GM23338 (cell line): ENCODE data around the gene DCDC2. TPM values are rescaled to one million over a fixed set of nuclear protein-coding genes. Genes with fewer than 3 reads are reported as not detected.

Experiments
- ATAC-seq: fragments of 200-7000 bp; cut with Tn5 transposase; 3 replicates; pipeline ENCODE4 v1.9.1; 2020
- DNase-seq: peaks from one replicate; pipeline ENCODE4 v3.0.0-alpha.2; 2015; ENCODE audit warnings: low spot score
- H2AFZ ChIP-seq: fragments of 200-600 bp; sonication (generic); 2 replicates; pipeline ENCODE4 v1.8.0; 2016; ENCODE audit warnings: antibody characterized with exemption, mild to moderate bottlenecking, moderate library complexity
- H3F3A ChIP-seq: fragments of 200-600 bp; sonication (generic); replicated peaks from 2 replicates; pipeline ENCODE4 v1.8.0; 2017; ENCODE audit warnings: antibody characterized with exemption, mixed run types, low read depth
- H3K27ac ChIP-seq: fragments of 200-600 bp; sonication (generic); 2 replicates; pipeline ENCODE4 v1.6.1; 2016; ENCODE audit warnings: low read depth
- H3K27me3 ChIP-seq: fragments of 200-600 bp; sonication (generic); 2 replicates; pipeline ENCODE4 v1.8.0; 2016; ENCODE audit warnings: mild to moderate bottlenecking, mixed run types, moderate library complexity; ENCODE audit not compliant: insufficient read depth
- H3K36me3 ChIP-seq: fragments of 200-600 bp; sonication (generic); 2 replicates; pipeline ENCODE4 v1.8.0; 2016; ENCODE audit warnings: mild to moderate bottlenecking; ENCODE audit not compliant: insufficient read depth
- H3K4me1 ChIP-seq: fragments of 200-600 bp; sonication (generic); 2 replicates; pipeline ENCODE4 v1.8.0; 2016; ENCODE audit warnings: mild to moderate bottlenecking, moderate library complexity; ENCODE audit not compliant: insufficient read depth
- H3K4me2 ChIP-seq: fragments of 200-600 bp; sonication (generic); 2 replicates; pipeline ENCODE4 v1.7.1; 2017; ENCODE audit warnings: mixed run types
- H3K4me3 ChIP-seq: fragments of 200-600 bp; sonication (generic); 2 replicates; pipeline ENCODE4 v1.6.1; 2016; ENCODE audit warnings: mixed run types
- H3K79me2 ChIP-seq: fragments of 200-600 bp; sonication (generic); replicated peaks from 2 replicates; pipeline ENCODE4 v1.8.0; 2017; ENCODE audit warnings: mild to moderate bottlenecking; ENCODE audit not compliant: insufficient read depth
- H3K9me2 ChIP-seq: fragments of 200-600 bp; sonication (generic); 2 replicates; pipeline ENCODE4 v1.8.0; 2017; ENCODE audit not compliant: insufficient read depth
- H4K20me1 ChIP-seq: fragments of 200-600 bp; sonication (generic); replicated peaks from 2 replicates; pipeline ENCODE4 v1.8.0; 2017; ENCODE audit warnings: mild to moderate bottlenecking; ENCODE audit not compliant: insufficient read depth
- H3K27ac Mint-ChIP-seq: 2 replicates; pipeline ENCODE4 v1.8.0; 2020; ENCODE audit warnings: inconsistent platforms, mild to moderate bottlenecking, moderate library complexity, mixed read lengths
- H3K27me3 Mint-ChIP-seq: 3 replicates; pipeline ENCODE4 v1.8.0; 2022; ENCODE audit warnings: low read depth, mild to moderate bottlenecking, moderate library complexity, mixed read lengths, inconsistent platforms; ENCODE audit not compliant: insufficient read depth, poor library complexity
- H3K36me3 Mint-ChIP-seq: 3 replicates; pipeline ENCODE4 v1.8.0; 2021; ENCODE audit warnings: low read depth, mild to moderate bottlenecking, inconsistent platforms, moderate library complexity, mixed read lengths
- H3K4me1 Mint-ChIP-seq: 3 replicates; pipeline ENCODE4 v1.8.0; 2020; ENCODE audit warnings: mild to moderate bottlenecking, inconsistent platforms, mixed read lengths
- H3K4me3 Mint-ChIP-seq: 3 replicates; pipeline ENCODE4 v1.8.0; 2021; ENCODE audit warnings: moderate library complexity, mild to moderate bottlenecking, inconsistent platforms, mixed read lengths
- H3K9me3 Mint-ChIP-seq: 3 replicates; pipeline ENCODE4 v1.8.0; 2020; ENCODE audit warnings: moderate library complexity, mild to moderate bottlenecking, inconsistent platforms, mixed read lengths
- EZH2 ChIP-seq: fragments of 200-600 bp; sonication (generic); IDR thresholded peaks from one replicate; pipeline ENCODE4 v1.8.0; 2017; ENCODE audit warnings: antibody characterized with exemption, mild to moderate bottlenecking, low read depth; ENCODE audit not compliant: unreplicated experiment
- NANOG ChIP-seq: IDR thresholded peaks from 2 replicates; pipeline ENCODE4 v1.6.1; 2016; ENCODE audit warnings: antibody characterized with exemption, borderline replicate concordance
- POLR2AphosphoS5 ChIP-seq: IDR thresholded peaks from 2 replicates; pipeline ENCODE4 v1.6.1; 2016; ENCODE audit warnings: antibody characterized with exemption, low read depth
- STAT1 ChIP-seq: IDR thresholded peaks from one replicate; pipeline ENCODE4 v1.6.1; 2016; ENCODE audit warnings: antibody characterized with exemption; ENCODE audit not compliant: unreplicated experiment
- ZNF331 ChIP-seq: fragments of 250-450 bp; sonication (Bioruptor Pico); IDR thresholded peaks from 2 replicates; pipeline ENCODE4 v1.5.0; 2020; ENCODE audit warnings: low read depth, mild to moderate bottlenecking, moderate library complexity
- long read RNA-seq: library from polyadenylated mRNA; unstranded; transcript quantifications from one replicate; pipeline ENCODE4 v2.0.0, GENCODE V29; 2020; ENCODE audit not compliant: unreplicated experiment
- polyA plus RNA-seq: library from polyadenylated mRNA; unstranded; fragments of >200 nt; fragmentation: Nextera tagmentation; extraction: Ambion mirVana; gene quantifications from 2 replicates; pipeline ENCODE4 v1.2.1, GENCODE V29; 2016
- total RNA-seq: library from RNA; depleted of rRNA; stranded (reverse); fragments of >200 nt; shearing (Covaris generic); gene quantifications from 2 replicates; pipeline ENCODE4 v1.2.3, GENCODE V29; 2014; rRNA removed
- TF ChIP-seq, protein P1 (sequence below): fragments of 250-450 bp; sonication (Bioruptor Pico); IDR thresholded peaks from 2 replicates; pipeline ENCODE4 v1.5.0; 2020; ENCODE audit warnings: mild to moderate bottlenecking, moderate library complexity
- TF ChIP-seq, protein P2 (sequence below): IDR thresholded peaks from 2 replicates; pipeline ENCODE4 v1.6.1; 2016; ENCODE audit warnings: antibody characterized with exemption

DCDC2 gene
- 0.50 and 0.59 TPM in 2 replicates for total RNA-seq
- 0.12 and 0.79 TPM in 2 replicates for polyA plus RNA-seq
- long read RNA-seq, partial matches to known transcripts, result 0 of 1 reads
- long read RNA-seq, other reads (novel, unspliced or antisense), result 1 of 1 reads

GRCh38 chr6:24357336-24358218 is at the start of gene DCDC2:
Gene DCDC2 (minus strand): TSS chr6:24358059. CDS start chr6:24357750, 309 bp downstream.
- H4K20me1 ChIP-seq, result no peaks in the 10 kb centered on the region
- no peaks in the 10 kb centered on the region for H3K79me2 ChIP-seq
- no peak for TF ChIP-seq ZNF331 (CRISPR knock-in tag)
- TF ChIP-seq EZH2, result peak; percentile 16
- peaks cover 19% of the 10 kb centered on the region for H3K27me3 Mint-ChIP-seq
- H3K9me3 Mint-ChIP-seq, result no peaks in the 10 kb centered on the region; the same call in 2 of the 3 replicates
- peaks cover 14% of the 10 kb centered on the region for H3K4me1 Mint-ChIP-seq
- H2AFZ ChIP-seq, result peak within 1 kb of the TSS; percentile 94
- H3K27me3 ChIP-seq, result peaks cover 33% of the 10 kb centered on the region
- H3K9me2 ChIP-seq, result no peaks in the 10 kb centered on the region
- peak within 1 kb of the TSS; percentile 88 for H3K4me2 ChIP-seq
- ATAC-seq (peak; percentile 65), DNase-seq (peak; percentile 78)
- H3K27ac ChIP-seq, result no peak within 1 kb of the TSS
- peak within 1 kb of the TSS; percentile 85 for H3K4me3 Mint-ChIP-seq
- no peaks in the 10 kb centered on the region for H3K36me3 Mint-ChIP-seq
- peaks cover 6% of the 10 kb centered on the region; the same call in 1 of the 2 replicates for H3K4me1 ChIP-seq
- no peaks in the 10 kb centered on the region for H3K36me3 ChIP-seq
- peaks cover 3% of the 10 kb centered on the region; the same call in 1 of the 2 replicates for H3F3A ChIP-seq
- H3K27ac Mint-ChIP-seq, result no peak within 1 kb of the TSS
- H3K4me3 ChIP-seq, result peak within 1 kb of the TSS; percentile 63

GRCh38 chr6:24405262-24405661 is 47.4 kb upstream of the DCDC2 start:
- H3K27ac ChIP-seq, result peak overlapping the region; percentile 99
- Mint-ChIP-seq H3K27me3 (no peaks in the 10 kb centered on the region), H3K27ac (peak overlapping the region; percentile 42; the same call in 1 of the 2 replicates), H3K9me3 (no peaks in the 10 kb centered on the region), H3K4me1 (peaks cover 35% of the 10 kb centered on the region), H3K36me3 (peaks cover 53% of the 10 kb centered on the region), H3K4me3 (peak overlapping the region; percentile 95)
- H3K4me2 ChIP-seq, result peak overlapping the region; percentile 83
- peaks cover 85% of the 10 kb centered on the region for H3K79me2 ChIP-seq
- H3K4me3 ChIP-seq, result peak overlapping the region; percentile 77
- DNase-seq, result peak; percentile 22
- no peaks in the 10 kb centered on the region for H3F3A ChIP-seq
- no peaks in the 10 kb centered on the region for H3K9me2 ChIP-seq
- no peaks in the 10 kb centered on the region for H3K27me3 ChIP-seq
- TF ChIP-seq POLR2AphosphoS5 (no peak), NANOG (peak; percentile 94)
- no peak overlapping the region for H2AFZ ChIP-seq
- H3K4me1 ChIP-seq, result peaks cover 28% of the 10 kb centered on the region
- H4K20me1 ChIP-seq, result peaks cover 20% of the 10 kb centered on the region
- H3K36me3 ChIP-seq, result peaks cover 25% of the 10 kb centered on the region
- no peak for ATAC-seq

- no peak for DNase-seq
- H3K9me3 Mint-ChIP-seq, result peaks cover 6% of the 10 kb centered on the region; the same call in 1 of the 3 replicates
- H3K4me3 Mint-ChIP-seq, result peak overlapping the region; percentile 95
- H3K27me3 Mint-ChIP-seq, result peaks cover 3% of the 10 kb centered on the region
- no peak for ATAC-seq
- Histone ChIP-seq H3K79me2 (peaks cover 67% of the 10 kb centered on the region), H3K36me3 (peaks cover 8% of the 10 kb centered on the region), H3K4me2 (peak overlapping the region; percentile 83), H3K9me2 (no peaks in the 10 kb centered on the region), H3K27me3 (no peaks in the 10 kb centered on the region), H3K4me3 (peak overlapping the region; percentile 77), H3F3A (peaks cover 5% of the 10 kb centered on the region; the same call in 1 of the 2 replicates), H4K20me1 (peaks cover 4% of the 10 kb centered on the region), H2AFZ (no peak overlapping the region), H3K4me1 (peaks cover 35% of the 10 kb centered on the region), H3K27ac (peak overlapping the region; percentile 99)
- peaks cover 47% of the 10 kb centered on the region for H3K4me1 Mint-ChIP-seq
- peak overlapping the region; percentile 89 for H3K27ac Mint-ChIP-seq
- H3K36me3 Mint-ChIP-seq, result peaks cover 47% of the 10 kb centered on the region
- TF ChIP-seq STAT1, result no peak
- no peak for TF ChIP-seq NANOG
- TF ChIP-seq, protein P1, sequence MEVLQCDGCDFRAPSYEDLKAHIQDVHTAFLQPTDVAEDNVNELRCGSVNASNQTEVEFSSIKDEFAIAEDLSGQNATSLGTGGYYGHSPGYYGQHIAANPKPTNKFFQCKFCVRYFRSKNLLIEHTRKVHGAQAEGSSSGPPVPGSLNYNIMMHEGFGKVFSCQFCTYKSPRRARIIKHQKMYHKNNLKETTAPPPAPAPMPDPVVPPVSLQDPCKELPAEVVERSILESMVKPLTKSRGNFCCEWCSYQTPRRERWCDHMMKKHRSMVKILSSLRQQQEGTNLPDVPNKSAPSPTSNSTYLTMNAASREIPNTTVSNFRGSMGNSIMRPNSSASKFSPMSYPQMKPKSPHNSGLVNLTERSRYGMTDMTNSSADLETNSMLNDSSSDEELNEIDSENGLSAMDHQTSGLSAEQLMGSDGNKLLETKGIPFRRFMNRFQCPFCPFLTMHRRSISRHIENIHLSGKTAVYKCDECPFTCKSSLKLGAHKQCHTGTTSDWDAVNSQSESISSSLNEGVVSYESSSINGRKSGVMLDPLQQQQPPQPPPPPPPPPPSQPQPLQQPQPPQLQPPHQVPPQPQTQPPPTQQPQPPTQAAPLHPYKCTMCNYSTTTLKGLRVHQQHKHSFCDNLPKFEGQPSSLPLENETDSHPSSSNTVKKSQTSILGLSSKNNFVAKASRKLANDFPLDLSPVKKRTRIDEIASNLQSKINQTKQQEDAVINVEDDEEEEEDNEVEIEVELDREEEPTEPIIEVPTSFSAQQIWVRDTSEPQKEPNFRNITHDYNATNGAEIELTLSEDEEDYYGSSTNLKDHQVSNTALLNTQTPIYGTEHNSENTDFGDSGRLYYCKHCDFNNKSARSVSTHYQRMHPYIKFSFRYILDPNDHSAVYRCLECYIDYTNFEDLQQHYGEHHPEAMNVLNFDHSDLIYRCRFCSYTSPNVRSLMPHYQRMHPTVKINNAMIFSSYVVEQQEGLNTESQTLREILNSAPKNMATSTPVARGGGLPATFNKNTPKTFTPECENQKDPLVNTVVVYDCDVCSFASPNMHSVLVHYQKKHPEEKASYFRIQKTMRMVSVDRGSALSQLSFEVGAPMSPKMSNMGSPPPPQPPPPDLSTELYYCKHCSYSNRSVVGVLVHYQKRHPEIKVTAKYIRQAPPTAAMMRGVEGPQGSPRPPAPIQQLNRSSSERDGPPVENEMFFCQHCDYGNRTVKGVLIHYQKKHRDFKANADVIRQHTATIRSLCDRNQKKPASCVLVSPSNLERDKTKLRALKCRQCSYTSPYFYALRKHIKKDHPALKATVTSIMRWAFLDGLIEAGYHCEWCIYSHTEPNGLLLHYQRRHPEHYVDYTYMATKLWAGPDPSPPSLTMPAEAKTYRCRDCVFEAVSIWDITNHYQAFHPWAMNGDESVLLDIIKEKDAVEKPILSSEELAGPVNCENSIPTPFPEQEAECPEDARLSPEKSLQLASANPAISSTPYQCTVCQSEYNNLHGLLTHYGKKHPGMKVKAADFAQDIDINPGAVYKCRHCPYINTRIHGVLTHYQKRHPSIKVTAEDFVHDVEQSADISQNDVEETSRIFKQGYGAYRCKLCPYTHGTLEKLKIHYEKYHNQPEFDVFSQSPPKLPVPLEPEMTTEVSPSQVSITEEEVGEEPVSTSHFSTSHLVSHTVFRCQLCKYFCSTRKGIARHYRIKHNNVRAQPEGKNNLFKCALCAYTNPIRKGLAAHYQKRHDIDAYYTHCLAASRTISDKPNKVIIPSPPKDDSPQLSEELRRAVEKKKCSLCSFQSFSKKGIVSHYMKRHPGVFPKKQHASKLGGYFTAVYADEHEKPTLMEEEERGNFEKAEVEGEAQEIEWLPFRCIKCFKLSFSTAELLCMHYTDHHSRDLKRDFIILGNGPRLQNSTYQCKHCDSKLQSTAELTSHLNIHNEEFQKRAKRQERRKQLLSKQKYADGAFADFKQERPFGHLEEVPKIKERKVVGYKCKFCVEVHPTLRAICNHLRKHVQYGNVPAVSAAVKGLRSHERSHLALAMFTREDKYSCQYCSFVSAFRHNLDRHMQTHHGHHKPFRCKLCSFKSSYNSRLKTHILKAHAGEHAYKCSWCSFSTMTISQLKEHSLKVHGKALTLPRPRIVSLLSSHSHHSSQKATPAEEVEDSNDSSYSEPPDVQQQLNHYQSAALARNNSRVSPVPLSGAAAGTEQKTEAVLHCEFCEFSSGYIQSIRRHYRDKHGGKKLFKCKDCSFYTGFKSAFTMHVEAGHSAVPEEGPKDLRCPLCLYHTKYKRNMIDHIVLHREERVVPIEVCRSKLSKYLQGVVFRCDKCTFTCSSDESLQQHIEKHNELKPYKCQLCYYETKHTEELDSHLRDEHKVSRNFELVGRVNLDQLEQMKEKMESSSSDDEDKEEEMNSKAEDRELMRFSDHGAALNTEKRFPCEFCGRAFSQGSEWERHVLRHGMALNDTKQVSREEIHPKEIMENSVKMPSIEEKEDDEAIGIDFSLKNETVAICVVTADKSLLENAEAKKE, result no peak
- TF ChIP-seq, protein P2, sequence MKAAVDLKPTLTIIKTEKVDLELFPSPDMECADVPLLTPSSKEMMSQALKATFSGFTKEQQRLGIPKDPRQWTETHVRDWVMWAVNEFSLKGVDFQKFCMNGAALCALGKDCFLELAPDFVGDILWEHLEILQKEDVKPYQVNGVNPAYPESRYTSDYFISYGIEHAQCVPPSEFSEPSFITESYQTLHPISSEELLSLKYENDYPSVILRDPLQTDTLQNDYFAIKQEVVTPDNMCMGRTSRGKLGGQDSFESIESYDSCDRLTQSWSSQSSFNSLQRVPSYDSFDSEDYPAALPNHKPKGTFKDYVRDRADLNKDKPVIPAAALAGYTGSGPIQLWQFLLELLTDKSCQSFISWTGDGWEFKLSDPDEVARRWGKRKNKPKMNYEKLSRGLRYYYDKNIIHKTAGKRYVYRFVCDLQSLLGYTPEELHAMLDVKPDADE, result no peak
- TF ChIP-seq POLR2AphosphoS5, result no peak
Observed at GRCh38 chr6:24403501-24403824, 45.6 kb upstream of the DCDC2 start.
